SH-SY5Y (cell line): Measurements from ENCODE around the gene EXPH5.

Experiments
- GATA2 ChIP-seq: IDR thresholded peaks from 2 replicates; pipeline ENCODE4 v1.6.1; 2011; ENCODE audit warnings: mild to moderate bottlenecking, low read depth, low read length
- GATA3 ChIP-seq: IDR thresholded peaks from 2 replicates; pipeline ENCODE4 v1.6.1; 2011; ENCODE audit warnings: low read depth, mild to moderate bottlenecking, low read length, moderate library complexity

DNA sequence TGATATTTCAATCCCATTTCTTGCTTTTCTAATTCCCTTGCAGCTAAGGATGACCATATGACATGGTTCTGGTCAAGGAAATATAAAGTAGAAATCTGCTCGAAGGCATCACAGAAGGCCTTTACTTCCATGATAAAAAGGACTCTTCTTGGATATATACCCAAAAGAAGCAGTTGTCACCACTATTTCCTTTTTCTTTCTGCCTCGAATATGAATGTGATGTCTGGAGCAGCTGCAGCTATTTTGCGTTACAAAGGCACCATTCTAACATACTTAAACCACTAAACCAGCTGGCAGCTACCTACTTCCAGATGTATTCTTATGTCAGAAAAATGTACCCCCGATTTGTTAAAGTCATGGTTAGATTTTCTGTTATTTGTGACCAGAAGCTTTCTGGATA is 18.9 kb downstream of the EXPH5 start:
- TF ChIP-seq GATA2 (no peak), GATA3 (no peak)
